Liver (tissue), 9 donors: Measurements from ENCODE around the gene SLC25A48. TPM values are rescaled to one million over a fixed set of nuclear protein-coding genes. Genes with fewer than 3 reads are reported as not detected.

Experiments used
- DNase-seq: peaks from one replicate; pipeline ENCODE4 v3.0.0-alpha.2; 2017; ENCODE audit warnings: low spot score
- H3K27ac ChIP-seq, 2 donors: one replicate each; pipeline ENCODE4 v1.7.0; 2013; ENCODE audit warnings: inconsistent platforms in 2 of 2, low read length in 2 of 2, control low read depth in 1 of 2, low read depth in 1 of 2, mild to moderate bottlenecking in 1 of 2
- H3K27me3 ChIP-seq, 4 donors: one replicate each; pipeline versions ENCODE4 v1.6.1 to v1.7.0; 2013; ENCODE audit warnings: low read length in 3 of 4, inconsistent platforms in 1 of 4, mild to moderate bottlenecking in 1 of 4, moderate library complexity in 1 of 4; ENCODE audit not compliant: control insufficient read depth in 4 of 4, insufficient read depth in 4 of 4
- H3K36me3 ChIP-seq, 4 donors: one replicate each; pipeline versions ENCODE4 v1.6.1 to v1.7.0; 2013; ENCODE audit warnings: low read length in 3 of 4, mild to moderate bottlenecking in 3 of 4, low read depth in 1 of 4, moderate library complexity in 1 of 4; ENCODE audit not compliant: control insufficient read depth in 4 of 4, insufficient read depth in 3 of 4
- H3K4me1 ChIP-seq, 4 donors: one replicate each; pipeline versions ENCODE4 v1.6.1 to v1.7.0; 2013; ENCODE audit warnings: low read length in 3 of 4, mild to moderate bottlenecking in 3 of 4, moderate library complexity in 1 of 4; ENCODE audit not compliant: control insufficient read depth in 4 of 4, insufficient read depth in 4 of 4
- H3K4me3 ChIP-seq, 3 donors: one replicate each; pipeline versions ENCODE4 v1.6.1 to v1.7.0; 2013; ENCODE audit warnings: low read length in 3 of 3, control low read depth in 1 of 3, low read depth in 1 of 3, mild to moderate bottlenecking in 1 of 3
- H3K9ac ChIP-seq, 2 donors: one replicate each; pipeline ENCODE4 v1.7.0; 2013; ENCODE audit warnings: low read length in 2 of 2, mild to moderate bottlenecking in 2 of 2, moderate library complexity in 2 of 2, control low read depth in 1 of 2, low read depth in 1 of 2
- H3K9me3 ChIP-seq, 4 donors: one replicate each; pipeline versions ENCODE4 v1.6.1 to v1.7.0; 2013; ENCODE audit warnings: low read length in 3 of 4; ENCODE audit not compliant: control insufficient read depth in 4 of 4
- EGR1 ChIP-seq, 2 donors: IDR thresholded peaks; 2 replicates each; pipeline ENCODE4 v1.6.1; 2016 to 2018; ENCODE audit warnings: antibody characterized with exemption in 2 of 2, low read depth in 2 of 2
- FOXA1 ChIP-seq: IDR thresholded peaks from 2 replicates; pipeline ENCODE4 v1.6.1; 2016; ENCODE audit warnings: antibody characterized with exemption
- FOXA2 ChIP-seq: IDR thresholded peaks from 2 replicates; pipeline ENCODE4 v1.6.1; 2016; ENCODE audit warnings: antibody characterized with exemption
- GABPA ChIP-seq, 2 donors: IDR thresholded peaks in 1 of 2; conservative IDR thresholded peaks in 1 of 2; 2 replicates each; pipeline ENCODE4 v1.6.1; 2016; ENCODE audit warnings: antibody characterized with exemption in 2 of 2, mild to moderate bottlenecking in 1 of 2, moderate library complexity in 1 of 2
- HNF4A ChIP-seq, 2 donors: conservative IDR thresholded peaks; 2 replicates each; pipeline ENCODE4 v1.6.1; 2016; ENCODE audit warnings: antibody characterized with exemption in 2 of 2, mild to moderate bottlenecking in 2 of 2
- JUND ChIP-seq, 2 donors: IDR thresholded peaks; 2 replicates each; pipeline ENCODE4 v1.6.1; 2016; ENCODE audit warnings: antibody characterized with exemption in 2 of 2
- NR2F2 ChIP-seq: IDR thresholded peaks from 2 replicates; pipeline ENCODE4 v1.6.1; 2016; ENCODE audit warnings: antibody characterized with exemption
- RAD21 ChIP-seq, 2 donors: IDR thresholded peaks; 2 replicates each; pipeline ENCODE4 v1.6.1; 2016; ENCODE audit warnings: antibody characterized with exemption in 2 of 2, mild to moderate bottlenecking in 2 of 2
- SP1 ChIP-seq: IDR thresholded peaks from 2 replicates; pipeline ENCODE4 v1.6.1; 2018; ENCODE audit warnings: antibody characterized with exemption, mild to moderate bottlenecking
- TAF1 ChIP-seq: conservative IDR thresholded peaks from 2 replicates; pipeline ENCODE4 v1.6.1; 2016; ENCODE audit warnings: antibody characterized with exemption, mild to moderate bottlenecking
- YY1 ChIP-seq: IDR thresholded peaks from 2 replicates; pipeline ENCODE4 v1.6.1; 2016; ENCODE audit warnings: antibody characterized with exemption, mild to moderate bottlenecking
- WGBS: extraction: QIAGEN DNeasy Blood & Tissue Kit; methylation state at CpG from one replicate; pipeline ENCODE4 v1.1.7; 2013; 5-methylcytosine and 5-hydroxymethylcytosine counted together
- polyA plus RNA-seq, 2 donors: library from polyadenylated mRNA; stranded (reverse) in 1 of 2; unstranded in 1 of 2; fragments of 200-250 nt in 1 of 2; fragments of >200 nt in 1 of 2; fragmentation: Nextera tagmentation in 1 of 2; extraction: Ambion mirVana in 1 of 2; gene quantifications; one replicate each; pipeline versions ENCODE4 v1.2.1 to v1.2.3, GENCODE V29; 2013 to 2015
- total RNA-seq, 2 donors: library from RNA; depleted of rRNA; stranded (reverse); fragments of >200 nt; gene quantifications; one replicate each; pipeline ENCODE4 v1.2.3, GENCODE V29; 2014
- TF ChIP-seq, protein P1 (sequence below): IDR thresholded peaks from 2 replicates; pipeline ENCODE4 v1.6.1; 2016; ENCODE audit warnings: antibody characterized with exemption
- TF ChIP-seq, protein P2 (sequence below): IDR thresholded peaks from 2 replicates; pipeline ENCODE4 v1.6.1; 2016; ENCODE audit warnings: antibody characterized with exemption
- TF ChIP-seq, protein P3 (sequence below): IDR thresholded peaks from 2 replicates; pipeline ENCODE4 v1.6.1; 2016; ENCODE audit warnings: antibody characterized with exemption
- TF ChIP-seq, protein P4 (sequence below): fragments of 150-350 bp; IDR thresholded peaks from 2 replicates; pipeline ENCODE4 v1.5.1; 2017; ENCODE audit warnings: improper control_type of control experiment, low read depth, low read length; ENCODE audit not compliant: missing input control
- TF ChIP-seq, protein P5 (sequence below): IDR thresholded peaks from 2 replicates; pipeline ENCODE4 v1.6.1; 2016; ENCODE audit warnings: antibody characterized with exemption, mild to moderate bottlenecking
- donor health status: healthy.
- donor health status: healthy.
- donor health status: healthy.
- donor health status: healthy.
- donor health status: healthy.

SLC25A48 gene
- total and polyA plus RNA-seq, 4 donors, result 0.24 to 1.1 (median 0.72) TPM

DNA sequence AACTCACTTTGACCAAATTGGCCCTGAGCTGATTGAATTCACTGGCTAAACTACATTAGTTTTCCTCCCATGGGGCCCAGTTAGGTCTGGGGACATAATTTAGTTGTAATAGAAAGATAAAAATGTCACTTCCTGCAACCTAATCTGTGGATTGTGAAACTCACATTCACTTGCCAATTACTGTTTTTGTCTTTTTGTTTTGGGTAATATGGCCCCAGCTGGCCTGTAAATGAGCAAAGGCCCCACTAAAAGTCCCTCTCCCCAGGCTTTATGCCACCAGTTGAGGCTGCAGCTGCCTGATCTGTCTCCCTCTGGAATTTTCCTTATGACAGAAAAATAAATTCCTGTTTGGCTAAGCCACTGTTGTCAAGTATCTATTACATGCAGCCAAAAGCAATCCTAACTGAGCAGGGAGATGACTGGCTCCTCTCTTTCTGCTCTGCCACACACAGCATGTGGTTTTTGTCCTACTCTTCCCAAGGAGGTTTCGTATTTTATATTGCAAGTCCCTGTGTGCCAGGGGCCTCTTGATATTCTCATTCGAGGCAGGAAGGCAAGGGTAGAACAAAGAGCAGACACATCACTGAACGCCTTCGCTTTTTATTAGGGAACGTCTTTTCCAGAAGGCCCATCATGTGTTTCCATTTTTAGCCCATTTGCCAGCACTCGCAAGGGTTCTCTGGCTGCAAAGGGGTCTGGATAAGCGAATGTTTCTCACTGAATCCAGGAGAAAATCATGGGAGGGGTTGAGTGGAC lies 24.1 kb upstream of the SLC25A48 start:
- DNase-seq, result no peak

DNA sequence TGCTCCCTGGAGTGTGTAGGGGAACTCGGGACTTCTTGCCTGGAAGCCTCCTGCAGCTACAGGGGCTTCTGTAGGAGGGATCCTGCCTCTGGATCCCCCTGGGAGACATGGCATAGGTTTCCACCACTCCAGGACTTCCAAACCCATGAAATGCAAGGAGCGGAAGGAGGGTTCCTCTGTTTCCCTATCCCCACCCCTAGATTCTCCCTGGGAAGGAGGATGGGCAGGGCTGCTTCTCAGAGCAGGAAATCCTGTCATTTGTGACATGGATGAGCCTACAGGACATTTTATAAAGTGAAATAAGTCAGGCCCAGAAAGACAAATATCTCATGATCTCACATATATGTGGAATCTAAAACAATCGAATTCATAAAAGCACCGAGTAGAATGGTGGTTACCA lies 23.5 kb upstream of the SLC25A48 start:
- H3K36me3 ChIP-seq, result no peaks in the 10 kb centered on the region
- peaks cover 0 to 4% (median 0%) of the 10 kb centered on the region in 4 donors for H3K27me3 ChIP-seq
- 92% methylated on average over 4 of the region's 4 CpGs for whole genome bisulfite sequencing
- no peak for DNase-seq
- no peak overlapping the region for H3K27ac ChIP-seq
- no peaks in the 10 kb centered on the region for H3K9me3 ChIP-seq
- H3K9ac ChIP-seq, result no peak overlapping the region
- H3K4me3 ChIP-seq, result no peak overlapping the region
- TF ChIP-seq TAF1, result no peak
- TF ChIP-seq NR2F2, result no peak
- TF ChIP-seq, protein P1, sequence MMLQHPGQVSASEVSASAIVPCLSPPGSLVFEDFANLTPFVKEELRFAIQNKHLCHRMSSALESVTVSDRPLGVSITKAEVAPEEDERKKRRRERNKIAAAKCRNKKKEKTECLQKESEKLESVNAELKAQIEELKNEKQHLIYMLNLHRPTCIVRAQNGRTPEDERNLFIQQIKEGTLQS, result no peak
- no peak for TF ChIP-seq JUND (IDR thresholded peaks at IDR 0.05)
- TF ChIP-seq FOXA1, result no peak
- H3K4me1 ChIP-seq, result no peaks in the 10 kb centered on the region

More for the DNA sequence above, 24.1 kb upstream of the SLC25A48 start:
- H3K4me1 ChIP-seq, result no peaks in the 10 kb centered on the region
- H3K9me3 ChIP-seq, result no peaks in the 10 kb centered on the region
- H3K27ac ChIP-seq, result no peak overlapping the region
- H3K4me3 ChIP-seq, result no peak overlapping the region
- WGBS, result 91% methylated on average over 7 of the region's 7 CpGs
- H3K36me3 ChIP-seq, result no peaks in the 10 kb centered on the region
- no peak overlapping the region for H3K9ac ChIP-seq
- TF ChIP-seq, protein P2, sequence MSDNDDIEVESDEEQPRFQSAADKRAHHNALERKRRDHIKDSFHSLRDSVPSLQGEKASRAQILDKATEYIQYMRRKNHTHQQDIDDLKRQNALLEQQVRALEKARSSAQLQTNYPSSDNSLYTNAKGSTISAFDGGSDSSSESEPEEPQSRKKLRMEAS, result no peak
- no peak for TF ChIP-seq GABPA (IDR thresholded peaks at IDR 0.05 in 1 of 2, conservative IDR thresholded peaks at IDR 0.05 in 1 of 2)
- TF ChIP-seq, protein P3, sequence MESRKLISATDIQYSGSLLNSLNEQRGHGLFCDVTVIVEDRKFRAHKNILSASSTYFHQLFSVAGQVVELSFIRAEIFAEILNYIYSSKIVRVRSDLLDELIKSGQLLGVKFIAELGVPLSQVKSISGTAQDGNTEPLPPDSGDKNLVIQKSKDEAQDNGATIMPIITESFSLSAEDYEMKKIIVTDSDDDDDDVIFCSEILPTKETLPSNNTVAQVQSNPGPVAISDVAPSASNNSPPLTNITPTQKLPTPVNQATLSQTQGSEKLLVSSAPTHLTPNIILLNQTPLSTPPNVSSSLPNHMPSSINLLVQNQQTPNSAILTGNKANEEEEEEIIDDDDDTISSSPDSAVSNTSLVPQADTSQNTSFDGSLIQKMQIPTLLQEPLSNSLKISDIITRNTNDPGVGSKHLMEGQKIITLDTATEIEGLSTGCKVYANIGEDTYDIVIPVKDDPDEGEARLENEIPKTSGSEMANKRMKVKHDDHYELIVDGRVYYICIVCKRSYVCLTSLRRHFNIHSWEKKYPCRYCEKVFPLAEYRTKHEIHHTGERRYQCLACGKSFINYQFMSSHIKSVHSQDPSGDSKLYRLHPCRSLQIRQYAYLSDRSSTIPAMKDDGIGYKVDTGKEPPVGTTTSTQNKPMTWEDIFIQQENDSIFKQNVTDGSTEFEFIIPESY, result no peak
- no peak for TF ChIP-seq TAF1
- TF ChIP-seq YY1, result no peak
- TF ChIP-seq, protein P4, sequence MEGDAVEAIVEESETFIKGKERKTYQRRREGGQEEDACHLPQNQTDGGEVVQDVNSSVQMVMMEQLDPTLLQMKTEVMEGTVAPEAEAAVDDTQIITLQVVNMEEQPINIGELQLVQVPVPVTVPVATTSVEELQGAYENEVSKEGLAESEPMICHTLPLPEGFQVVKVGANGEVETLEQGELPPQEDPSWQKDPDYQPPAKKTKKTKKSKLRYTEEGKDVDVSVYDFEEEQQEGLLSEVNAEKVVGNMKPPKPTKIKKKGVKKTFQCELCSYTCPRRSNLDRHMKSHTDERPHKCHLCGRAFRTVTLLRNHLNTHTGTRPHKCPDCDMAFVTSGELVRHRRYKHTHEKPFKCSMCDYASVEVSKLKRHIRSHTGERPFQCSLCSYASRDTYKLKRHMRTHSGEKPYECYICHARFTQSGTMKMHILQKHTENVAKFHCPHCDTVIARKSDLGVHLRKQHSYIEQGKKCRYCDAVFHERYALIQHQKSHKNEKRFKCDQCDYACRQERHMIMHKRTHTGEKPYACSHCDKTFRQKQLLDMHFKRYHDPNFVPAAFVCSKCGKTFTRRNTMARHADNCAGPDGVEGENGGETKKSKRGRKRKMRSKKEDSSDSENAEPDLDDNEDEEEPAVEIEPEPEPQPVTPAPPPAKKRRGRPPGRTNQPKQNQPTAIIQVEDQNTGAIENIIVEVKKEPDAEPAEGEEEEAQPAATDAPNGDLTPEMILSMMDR, result no peak
- H3K27me3 ChIP-seq, result peaks cover 0 to 4% (median 0%) of the 10 kb centered on the region in 4 donors

DNA sequence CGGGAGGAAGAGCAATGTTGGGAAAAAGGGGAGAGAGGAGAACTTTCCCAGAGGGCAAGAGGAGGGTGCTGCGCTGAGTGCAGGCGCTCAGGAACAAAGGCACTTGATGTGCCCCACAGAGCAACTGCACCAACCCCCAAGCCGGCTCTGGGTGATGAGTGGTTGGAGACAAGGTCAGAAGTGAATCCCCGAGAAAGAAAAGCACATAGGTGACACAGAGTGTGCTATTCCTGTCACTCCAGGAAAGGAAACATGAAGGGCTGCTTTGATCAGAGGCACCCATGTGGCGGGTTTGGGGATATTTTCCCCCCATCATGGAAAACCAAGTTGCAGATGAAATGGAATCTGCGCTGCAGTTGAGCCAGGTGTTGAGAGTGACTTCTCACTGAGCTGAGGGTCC lies 20.7 kb upstream of the SLC25A48 start:
- Histone ChIP-seq H3K36me3 (no peaks in the 10 kb centered on the region), H3K4me1 (no peaks in the 10 kb centered on the region), H3K27ac (no peak overlapping the region), H3K4me3 (no peak overlapping the region), H3K9me3 (no peaks in the 10 kb centered on the region), H3K27me3 (peaks cover 0 to 4% (median 0%) of the 10 kb centered on the region in 4 donors), H3K9ac (no peak overlapping the region)
- no peak for DNase-seq
- WGBS, result 87% methylated on average over 7 of the region's 7 CpGs
- no peak for TF ChIP-seq NR2F2
- TF ChIP-seq, protein P4, result no peak
- no peak for TF ChIP-seq TAF1
- no peak for TF ChIP-seq RAD21 (IDR thresholded peaks at IDR 0.05)
- no peak for TF ChIP-seq GABPA (IDR thresholded peaks at IDR 0.05 in 1 of 2, conservative IDR thresholded peaks at IDR 0.05 in 1 of 2)
- no peak for TF ChIP-seq SP1
- TF ChIP-seq FOXA2, result no peak
- no peak for TF ChIP-seq HNF4A (conservative IDR thresholded peaks at IDR 0.05)
- TF ChIP-seq, protein P5, sequence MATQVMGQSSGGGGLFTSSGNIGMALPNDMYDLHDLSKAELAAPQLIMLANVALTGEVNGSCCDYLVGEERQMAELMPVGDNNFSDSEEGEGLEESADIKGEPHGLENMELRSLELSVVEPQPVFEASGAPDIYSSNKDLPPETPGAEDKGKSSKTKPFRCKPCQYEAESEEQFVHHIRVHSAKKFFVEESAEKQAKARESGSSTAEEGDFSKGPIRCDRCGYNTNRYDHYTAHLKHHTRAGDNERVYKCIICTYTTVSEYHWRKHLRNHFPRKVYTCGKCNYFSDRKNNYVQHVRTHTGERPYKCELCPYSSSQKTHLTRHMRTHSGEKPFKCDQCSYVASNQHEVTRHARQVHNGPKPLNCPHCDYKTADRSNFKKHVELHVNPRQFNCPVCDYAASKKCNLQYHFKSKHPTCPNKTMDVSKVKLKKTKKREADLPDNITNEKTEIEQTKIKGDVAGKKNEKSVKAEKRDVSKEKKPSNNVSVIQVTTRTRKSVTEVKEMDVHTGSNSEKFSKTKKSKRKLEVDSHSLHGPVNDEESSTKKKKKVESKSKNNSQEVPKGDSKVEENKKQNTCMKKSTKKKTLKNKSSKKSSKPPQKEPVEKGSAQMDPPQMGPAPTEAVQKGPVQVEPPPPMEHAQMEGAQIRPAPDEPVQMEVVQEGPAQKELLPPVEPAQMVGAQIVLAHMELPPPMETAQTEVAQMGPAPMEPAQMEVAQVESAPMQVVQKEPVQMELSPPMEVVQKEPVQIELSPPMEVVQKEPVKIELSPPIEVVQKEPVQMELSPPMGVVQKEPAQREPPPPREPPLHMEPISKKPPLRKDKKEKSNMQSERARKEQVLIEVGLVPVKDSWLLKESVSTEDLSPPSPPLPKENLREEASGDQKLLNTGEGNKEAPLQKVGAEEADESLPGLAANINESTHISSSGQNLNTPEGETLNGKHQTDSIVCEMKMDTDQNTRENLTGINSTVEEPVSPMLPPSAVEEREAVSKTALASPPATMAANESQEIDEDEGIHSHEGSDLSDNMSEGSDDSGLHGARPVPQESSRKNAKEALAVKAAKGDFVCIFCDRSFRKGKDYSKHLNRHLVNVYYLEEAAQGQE, result no peak
- no peak for TF ChIP-seq YY1
- TF ChIP-seq EGR1 (IDR thresholded peaks at IDR 0.05; ENCODE audit: low read depth in 2 of 2), result no peak
- no peak for TF ChIP-seq FOXA1
